ENCODE results near the gene UBALD2.

GRCh38 chr17:76270770-76271668, 5.9 kb downstream of the UBALD2 start:
- TF ChIP-seq POLR2AphosphoS5 (IDR thresholded peaks at IDR 0.05; ENCODE audit: borderline replicate concordance, low read depth, low read length) (no peak), EZH2 (IDR thresholded peaks at IDR 0.05) (no peak)
